CD14-positive monocyte (primary cell): ENCODE results near the gene GCK. TPM values are rescaled to one million over a fixed set of nuclear protein-coding genes. Genes with fewer than 3 reads are reported as not detected.

Experiments used
- DNase-seq, 3 donors: peaks; one replicate each; pipeline ENCODE4 v3.0.0-alpha.2; 2011 to 2022
- H2AFZ ChIP-seq: 2 replicates; pipeline ENCODE4 v1.6.0; 2012; ENCODE audit warnings: mild to moderate bottlenecking, low read depth, low read length, inconsistent platforms; ENCODE audit not compliant: insufficient read depth, poor library complexity, severe bottlenecking
- H3K27ac ChIP-seq, 2 donors: 1 replicate in 1 of 2; 2 replicates in 1 of 2; pipeline ENCODE4 v1.5.1; 2012 to 2013; ENCODE audit warnings: low read length in 2 of 2, control low read depth in 1 of 2, inconsistent platforms in 1 of 2, low read depth in 1 of 2, mild to moderate bottlenecking in 1 of 2
- H3K27me3 ChIP-seq, 2 donors: one replicate each; pipeline versions ENCODE4 v1.6.0 to v1.6.1; 2011 to 2013; ENCODE audit warnings: low read length in 2 of 2; ENCODE audit not compliant: control insufficient read depth in 2 of 2, insufficient read depth in 2 of 2
- H3K36me3 ChIP-seq, 2 donors: replicated peaks in 1 of 2; 1 replicate in 1 of 2; 2 replicates in 1 of 2; pipeline versions ENCODE4 v1.5.1 to v1.6.1; 2012 to 2013; ENCODE audit warnings: low read length in 2 of 2, control low read depth in 1 of 2, inconsistent platforms in 1 of 2, mild to moderate bottlenecking in 1 of 2; ENCODE audit not compliant: insufficient read depth in 2 of 2, control insufficient read depth in 1 of 2
- H3K4me1 ChIP-seq, 2 donors: 1 replicate in 1 of 2; 2 replicates in 1 of 2; pipeline versions ENCODE4 v1.5.1 to v1.6.1; 2012 to 2013; ENCODE audit warnings: low read length in 2 of 2, control low read depth in 1 of 2, inconsistent platforms in 1 of 2, mild to moderate bottlenecking in 1 of 2, moderate library complexity in 1 of 2; ENCODE audit not compliant: insufficient read depth in 2 of 2, control insufficient read depth in 1 of 2
- H3K4me2 ChIP-seq: replicated peaks from 2 replicates; pipeline ENCODE3; 2012; ENCODE audit warnings: low read length, moderate library complexity, mild to moderate bottlenecking; ENCODE audit not compliant: poor library complexity, severe bottlenecking; ENCODE audit errors: extremely low read depth
- H3K4me3 ChIP-seq, 3 experiments: fragments of 200-600 bp in 1 of 3; sonication (generic) in 1 of 3; replicated peaks in 1 of 3; 1 replicate in 2 of 3; 2 replicates in 1 of 3; pipeline ENCODE4 v1.5.1; 2011 to 2013; ENCODE audit warnings: low read length in 3 of 3, mild to moderate bottlenecking in 3 of 3, control low read depth in 2 of 3, low read depth in 2 of 3, inconsistent platforms in 1 of 3, moderate library complexity in 1 of 3
- H3K79me2 ChIP-seq: 2 replicates; pipeline ENCODE4 v1.6.0; 2012; ENCODE audit warnings: mild to moderate bottlenecking, control low read depth, inconsistent platforms, low read length, moderate library complexity; ENCODE audit not compliant: insufficient read depth
- H3K9ac ChIP-seq: 2 replicates; pipeline ENCODE4 v1.6.0; 2017; ENCODE audit warnings: low read length, mild to moderate bottlenecking; ENCODE audit not compliant: insufficient read depth, poor library complexity, severe bottlenecking
- H3K9me3 ChIP-seq, 2 donors: replicated peaks in 1 of 2; 1 replicate in 1 of 2; 2 replicates in 1 of 2; pipeline versions ENCODE4 v1.5.1 to v1.6.1; 2012 to 2013; ENCODE audit warnings: low read length in 2 of 2, control low read depth in 1 of 2; ENCODE audit not compliant: control insufficient read depth in 1 of 2, insufficient read depth in 1 of 2
- H4K20me1 ChIP-seq: 2 replicates; pipeline ENCODE4 v1.6.0; 2012; ENCODE audit warnings: mild to moderate bottlenecking, low read length, control low read depth, moderate library complexity; ENCODE audit not compliant: insufficient read depth
- H3K27ac Mint-ChIP-seq, 7 donors: one replicate each; pipeline ENCODE4 v1.8.0; 2020; ENCODE audit warnings: mild to moderate bottlenecking in 7 of 7, mixed read lengths in 7 of 7, moderate library complexity in 6 of 7, inconsistent platforms in 2 of 7
- H3K27me3 Mint-ChIP-seq, 3 donors: one replicate each; pipeline ENCODE4 v1.8.0; 2021 to 2022; ENCODE audit warnings: low read depth in 3 of 3, mild to moderate bottlenecking in 3 of 3, mixed read lengths in 3 of 3, moderate library complexity in 3 of 3, inconsistent platforms in 1 of 3
- H3K36me3 Mint-ChIP-seq, 2 donors: one replicate each; pipeline ENCODE4 v1.8.0; 2020; ENCODE audit warnings: mixed read lengths in 2 of 2, inconsistent platforms in 1 of 2, mild to moderate bottlenecking in 1 of 2
- H3K4me1 Mint-ChIP-seq: one replicate; pipeline ENCODE4 v1.8.0; 2020; ENCODE audit warnings: mild to moderate bottlenecking, mixed read lengths
- H3K4me3 Mint-ChIP-seq, 2 donors: one replicate each; pipeline ENCODE4 v1.8.0; 2020; ENCODE audit warnings: mild to moderate bottlenecking in 2 of 2, mixed read lengths in 2 of 2, moderate library complexity in 1 of 2
- H3K9me3 Mint-ChIP-seq, 7 donors: one replicate each; pipeline ENCODE4 v1.8.0; 2020 to 2022; ENCODE audit warnings: mixed read lengths in 7 of 7, mild to moderate bottlenecking in 6 of 7, moderate library complexity in 6 of 7, inconsistent platforms in 2 of 7
- CTCF ChIP-seq: fragments of 200-600 bp; IDR thresholded peaks from one replicate; pipeline ENCODE4 v1.8.0; 2022; ENCODE audit warnings: antibody characterized with exemption, mild to moderate bottlenecking
- WGBS: methylation state at CpG from one replicate; pipeline ENCODE4 v1.1.5; 2013; ENCODE audit warnings: missing lambda C conversion rate; ENCODE audit not compliant: insufficient coverage; 5-methylcytosine and 5-hydroxymethylcytosine counted together
- intact Hi-C, 2 donors: fragments of 100-400 bp; cut with micrococcal nuclease; formaldehyde crosslinking; loops; one replicate each; pipeline versions ENCODE4 v1.15.0 to v1.15.1; 2023
- polyA plus RNA-seq, 3 donors: library from polyadenylated mRNA; depleted of rRNA in 1 of 3; unstranded in 2 of 3; stranded (reverse) in 1 of 3; fragments of 300-500 nt in 2 of 3; fragments of >200 nt in 1 of 3; fragmentation: Illumina TruSeq in 2 of 3; gene quantifications; 1 replicate in 2 of 3; 2 replicates in 1 of 3; pipeline ENCODE4 v1.2.3, GENCODE V29; 2012 to 2021

GCK gene
- polyA plus RNA-seq, 3 donors: not detected

GRCh38 chr7:44120395-44120794 is 68.8 kb downstream of the GCK start:
- H3K27ac Mint-ChIP-seq: peak overlapping the region in 2 of 7 donors; percentile 10 to 11
- H3K9me3 ChIP-seq: no peaks in the 10 kb centered on the region
- H3K79me2 ChIP-seq: peaks cover 13% of the 10 kb centered on the region
- H3K36me3 Mint-ChIP-seq: peaks cover 26 to 34% of the 10 kb centered on the region in 2 donors
- no peak for DNase-seq
- H3K9ac ChIP-seq: no peak overlapping the region
- peaks cover 14 to 16% of the 10 kb centered on the region in 2 donors for H3K4me1 ChIP-seq
- H4K20me1 ChIP-seq: no peaks in the 10 kb centered on the region
- H3K27me3 ChIP-seq: no peaks in the 10 kb centered on the region
- H3K4me3 Mint-ChIP-seq: no peak overlapping the region
- no peak overlapping the region for H3K27ac ChIP-seq
- intact Hi-C loops: loop anchor here (5.0 kb wide), 2 partner anchors 38 to 103 kb away; partner anchors contain the start of gene POLM (in 2 of the 2)
- no peaks in the 10 kb centered on the region for H3K9me3 Mint-ChIP-seq
- no peak overlapping the region for H2AFZ ChIP-seq
- TF ChIP-seq CTCF: no peak
- H3K4me2 ChIP-seq: no peak overlapping the region
- no peak overlapping the region for H3K4me3 ChIP-seq
- H3K36me3 ChIP-seq: peaks cover 13 to 27% of the 10 kb centered on the region in 2 donors
- H3K4me1 Mint-ChIP-seq: peaks cover 15% of the 10 kb centered on the region
- peaks cover 0 to 3% (median 0%) of the 10 kb centered on the region in 3 donors for H3K27me3 Mint-ChIP-seq
- no CpG with 5 or more reads among the region's 6 CpGs for WGBS

- H3K4me3 Mint-ChIP-seq: no peak overlapping the region
Observed at GRCh38 chr7:44119829-44120380, 69.3 kb downstream of the GCK start.

More at GRCh38 chr7:44119829-44120380, 69.3 kb downstream of the GCK start:
- no peaks in the 10 kb centered on the region for H3K9me3 ChIP-seq
- peaks cover 13% of the 10 kb centered on the region for H3K79me2 ChIP-seq
- H2AFZ ChIP-seq: no peak overlapping the region
- H3K27me3 ChIP-seq: no peaks in the 10 kb centered on the region
- peaks cover 30 to 39% of the 10 kb centered on the region in 2 donors for H3K36me3 Mint-ChIP-seq
- H3K27ac Mint-ChIP-seq: peak overlapping the region in 3 of 7 donors; percentile 11 to 53 (median 30)
- H3K9me3 Mint-ChIP-seq: no peaks in the 10 kb centered on the region
- peaks cover 0 to 3% (median 0%) of the 10 kb centered on the region in 3 donors for H3K27me3 Mint-ChIP-seq
- H3K36me3 ChIP-seq: peaks cover 15 to 27% of the 10 kb centered on the region in 2 donors
- 97% methylated on average over 7 of the region's 8 CpGs for WGBS
- no peaks in the 10 kb centered on the region for H4K20me1 ChIP-seq
- peaks cover 15% of the 10 kb centered on the region for H3K4me1 Mint-ChIP-seq
- intact Hi-C loops: loop anchor here (5.0 kb wide), 2 partner anchors 38 to 103 kb away; partner anchors contain the start of gene POLM (in 2 of the 2)
- DNase-seq: no peak
- peaks cover 14 to 16% of the 10 kb centered on the region in 2 donors for H3K4me1 ChIP-seq
- no peak for TF ChIP-seq CTCF
- H3K9ac ChIP-seq: no peak overlapping the region
- no peak overlapping the region for H3K27ac ChIP-seq
- no peak overlapping the region for H3K4me2 ChIP-seq
- no peak overlapping the region for H3K4me3 ChIP-seq
